PFSK-1 (cell line): ENCODE measurements around the gene EGF.

Experiments
- FOXP2 ChIP-seq: optimal IDR thresholded peaks from 2 replicates; pipeline ENCODE3; 2011; ENCODE audit warnings: borderline replicate concordance, control low read depth, inconsistent platforms; ENCODE audit not compliant: insufficient read depth; ENCODE audit errors: extremely low read length, extremely low read depth
- POLR2AphosphoS5 ChIP-seq: IDR thresholded peaks from 2 replicates; pipeline ENCODE4 v1.6.1; 2012; ENCODE audit warnings: low read depth, mild to moderate bottlenecking, control low read depth, low read length, moderate library complexity
- SIN3A ChIP-seq: IDR thresholded peaks from 2 replicates; pipeline ENCODE4 v1.6.1; 2012; ENCODE audit warnings: mild to moderate bottlenecking, low read length, moderate library complexity, borderline replicate concordance; ENCODE audit not compliant: insufficient read depth
- TAF1 ChIP-seq: IDR thresholded peaks from 2 replicates; pipeline ENCODE4 v1.6.1; 2012; ENCODE audit warnings: low read length, control low read depth, borderline replicate concordance; ENCODE audit not compliant: insufficient read depth
- TF ChIP-seq, protein P1 (sequence below), 2 experiments: IDR thresholded peaks; 2 replicates each; pipeline versions ENCODE4 v1.6.1 to v1.8.0; 2011 to 2012; ENCODE audit warnings: low read depth in 2 of 2, low read length in 2 of 2, control low read depth in 1 of 2, inconsistent platforms in 1 of 2, mild to moderate bottlenecking in 1 of 2, moderate library complexity in 1 of 2; ENCODE audit not compliant: insufficient read depth in 1 of 2

Gene EGF

DNA sequence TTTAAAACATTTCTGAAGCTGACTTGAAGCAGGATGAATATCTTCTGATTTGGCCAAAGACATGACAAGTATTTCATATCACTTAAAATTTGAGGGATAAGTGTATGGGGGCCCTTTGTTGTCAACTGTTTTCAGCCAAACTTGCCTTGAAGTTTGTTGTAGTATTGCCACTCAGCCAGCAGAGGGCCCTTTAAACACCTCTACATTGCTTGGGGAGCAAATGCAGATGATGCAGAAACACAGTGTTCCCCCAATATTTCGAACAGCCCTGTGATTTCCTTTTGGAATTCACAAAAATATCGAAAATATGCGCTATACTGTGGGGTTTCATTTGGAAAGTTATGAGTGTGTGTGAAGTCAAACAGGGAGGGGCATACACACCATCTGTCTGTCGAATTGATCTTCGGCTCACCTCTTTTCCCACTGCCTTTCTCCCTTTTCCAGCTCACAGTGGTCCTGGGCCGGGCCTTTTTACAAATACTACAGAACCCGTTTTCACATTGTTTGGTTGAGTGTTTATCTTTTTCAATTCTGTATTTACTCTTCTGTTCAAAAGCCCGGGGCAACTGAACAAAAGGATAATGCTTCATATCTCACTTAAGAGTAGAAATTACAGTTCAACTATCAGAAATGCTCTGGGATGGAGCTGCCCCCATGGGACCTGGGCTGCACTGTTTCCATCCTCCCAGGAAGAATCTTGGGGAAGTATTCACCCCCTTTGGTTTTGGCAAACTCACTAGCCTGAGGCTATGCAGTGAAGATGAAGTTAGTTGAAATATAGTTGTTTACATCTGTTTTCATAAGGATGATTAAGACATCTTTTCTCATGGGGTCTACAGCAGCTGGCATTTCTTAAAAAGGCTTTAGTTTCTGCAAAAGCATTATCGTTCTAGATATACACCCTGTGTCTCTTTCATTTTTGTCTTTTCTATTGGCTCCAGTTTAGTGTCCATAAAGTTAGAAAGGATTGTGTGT lies 137.6 kb downstream of the EGF start:
- TF ChIP-seq SIN3A: no peak
- no peak for TF ChIP-seq POLR2AphosphoS5
- TF ChIP-seq, protein P1, sequence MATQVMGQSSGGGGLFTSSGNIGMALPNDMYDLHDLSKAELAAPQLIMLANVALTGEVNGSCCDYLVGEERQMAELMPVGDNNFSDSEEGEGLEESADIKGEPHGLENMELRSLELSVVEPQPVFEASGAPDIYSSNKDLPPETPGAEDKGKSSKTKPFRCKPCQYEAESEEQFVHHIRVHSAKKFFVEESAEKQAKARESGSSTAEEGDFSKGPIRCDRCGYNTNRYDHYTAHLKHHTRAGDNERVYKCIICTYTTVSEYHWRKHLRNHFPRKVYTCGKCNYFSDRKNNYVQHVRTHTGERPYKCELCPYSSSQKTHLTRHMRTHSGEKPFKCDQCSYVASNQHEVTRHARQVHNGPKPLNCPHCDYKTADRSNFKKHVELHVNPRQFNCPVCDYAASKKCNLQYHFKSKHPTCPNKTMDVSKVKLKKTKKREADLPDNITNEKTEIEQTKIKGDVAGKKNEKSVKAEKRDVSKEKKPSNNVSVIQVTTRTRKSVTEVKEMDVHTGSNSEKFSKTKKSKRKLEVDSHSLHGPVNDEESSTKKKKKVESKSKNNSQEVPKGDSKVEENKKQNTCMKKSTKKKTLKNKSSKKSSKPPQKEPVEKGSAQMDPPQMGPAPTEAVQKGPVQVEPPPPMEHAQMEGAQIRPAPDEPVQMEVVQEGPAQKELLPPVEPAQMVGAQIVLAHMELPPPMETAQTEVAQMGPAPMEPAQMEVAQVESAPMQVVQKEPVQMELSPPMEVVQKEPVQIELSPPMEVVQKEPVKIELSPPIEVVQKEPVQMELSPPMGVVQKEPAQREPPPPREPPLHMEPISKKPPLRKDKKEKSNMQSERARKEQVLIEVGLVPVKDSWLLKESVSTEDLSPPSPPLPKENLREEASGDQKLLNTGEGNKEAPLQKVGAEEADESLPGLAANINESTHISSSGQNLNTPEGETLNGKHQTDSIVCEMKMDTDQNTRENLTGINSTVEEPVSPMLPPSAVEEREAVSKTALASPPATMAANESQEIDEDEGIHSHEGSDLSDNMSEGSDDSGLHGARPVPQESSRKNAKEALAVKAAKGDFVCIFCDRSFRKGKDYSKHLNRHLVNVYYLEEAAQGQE (IDR thresholded peaks at IDR 0.05; ENCODE audit: insufficient read depth in 1 of 2, low read depth in 2 of 2, low read length in 2 of 2): no peak
- TF ChIP-seq FOXP2: no peak
- no peak for TF ChIP-seq TAF1

DNA sequence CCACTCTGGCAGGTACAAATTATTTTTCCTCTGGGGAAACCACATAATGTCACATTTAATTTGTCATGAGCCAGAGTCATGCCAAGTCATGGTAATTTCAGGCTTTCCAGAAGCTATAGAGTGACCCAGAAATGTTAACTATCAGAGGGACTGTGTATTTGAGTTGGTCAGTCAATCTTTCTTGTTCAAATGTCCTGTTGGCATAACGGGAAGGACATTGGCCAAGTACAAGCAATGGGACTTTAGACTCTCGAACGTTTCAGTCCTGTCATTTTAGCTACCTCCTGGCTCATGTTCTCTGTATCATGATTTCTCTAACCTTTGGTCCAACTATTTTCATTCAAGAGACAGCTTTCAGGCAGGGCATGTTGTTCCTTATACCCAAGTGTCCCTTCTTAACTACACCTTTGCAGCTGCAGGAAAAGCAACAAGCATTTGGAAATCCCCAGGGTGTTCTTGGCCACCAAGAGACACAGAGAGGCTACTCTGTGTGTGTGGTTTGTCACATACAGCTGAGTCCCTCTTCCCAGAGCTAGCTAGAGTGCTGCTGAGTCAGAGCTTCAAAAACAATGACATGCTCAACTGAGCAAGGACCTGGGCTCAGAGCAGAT lies 142.6 kb downstream of the EGF start:
- no peak for TF ChIP-seq POLR2AphosphoS5
- no peak for TF ChIP-seq SIN3A

DNA sequence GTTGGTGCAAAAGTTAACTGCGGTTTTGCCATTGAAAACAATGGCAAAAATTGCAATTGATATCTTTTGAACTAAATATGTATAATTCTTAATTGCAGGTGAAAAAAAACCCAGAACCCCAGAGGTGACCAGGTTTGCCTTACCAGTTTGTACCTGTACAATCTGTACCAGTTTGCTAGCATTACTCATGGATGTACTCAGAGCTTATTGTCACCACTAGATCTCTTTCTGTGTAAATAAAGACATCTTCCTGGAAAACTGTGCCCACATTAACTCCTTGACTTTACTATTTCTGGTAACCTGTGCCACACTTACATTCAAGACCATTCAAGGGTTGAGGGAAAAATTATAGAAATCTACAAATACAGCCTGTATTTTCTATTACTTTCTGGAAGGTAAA lies 146.0 kb downstream of the EGF start:
- TF ChIP-seq TAF1 (no peak), POLR2AphosphoS5 (no peak), FOXP2 (no peak), SIN3A (no peak)
- TF ChIP-seq, protein P1 (IDR thresholded peaks at IDR 0.05; ENCODE audit: insufficient read depth in 1 of 2, low read depth in 2 of 2, low read length in 2 of 2): no peak

DNA sequence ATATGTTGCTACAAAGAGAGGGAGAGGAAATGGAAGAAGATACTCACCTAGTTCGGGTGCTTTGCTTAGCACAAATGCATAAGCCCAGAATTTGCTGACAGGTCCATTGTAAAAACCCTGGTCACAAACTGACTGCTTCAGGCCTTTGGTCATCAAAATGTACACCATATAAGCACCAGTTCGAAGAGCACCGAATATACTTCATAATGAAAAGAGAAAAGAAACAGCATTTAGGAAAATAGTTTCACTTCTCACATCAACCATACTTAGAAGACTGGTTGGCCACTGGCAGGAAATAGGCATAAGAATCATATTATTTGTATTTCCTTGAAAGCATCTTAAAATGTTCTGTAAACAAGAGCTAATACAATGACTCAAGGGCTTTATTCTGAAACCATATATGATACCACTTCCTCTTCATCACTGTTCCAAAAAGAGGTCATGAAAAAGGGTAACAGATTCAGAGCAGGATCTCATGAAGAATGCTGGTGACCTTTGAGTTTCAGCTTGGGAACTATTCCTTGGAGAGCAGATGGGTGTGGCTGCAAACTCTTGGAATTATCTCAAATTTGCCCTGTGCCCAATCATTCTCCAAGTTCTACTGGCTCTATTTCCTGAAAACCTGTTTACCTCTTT lies 147.0 kb downstream of the EGF start:
- TF ChIP-seq FOXP2: no peak
- TF ChIP-seq POLR2AphosphoS5: no peak
- TF ChIP-seq TAF1: no peak
- no peak for TF ChIP-seq SIN3A
- TF ChIP-seq, protein P1 (IDR thresholded peaks at IDR 0.05; ENCODE audit: insufficient read depth in 1 of 2, low read depth in 2 of 2, low read length in 2 of 2): no peak

DNA sequence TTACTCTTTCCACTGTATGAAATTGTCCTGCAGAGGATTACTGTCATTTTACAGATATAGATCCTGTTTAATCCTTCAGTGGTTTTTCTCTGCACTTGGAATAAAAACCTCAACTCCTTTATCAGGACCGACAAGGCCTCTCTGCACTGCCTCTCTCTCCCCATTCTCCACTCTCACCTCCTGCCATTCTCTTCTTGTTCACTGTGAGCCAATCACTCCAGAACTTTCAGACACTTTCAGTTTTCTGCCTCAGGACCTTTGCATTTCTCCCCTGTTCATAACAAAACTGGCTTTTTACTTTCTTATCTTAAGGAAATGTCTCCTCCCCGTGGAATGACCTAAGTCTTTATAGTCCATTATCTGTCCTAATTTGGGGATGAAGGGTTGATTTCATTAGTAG lies 148.4 kb downstream of the EGF start:
- TF ChIP-seq POLR2AphosphoS5 (no peak), FOXP2 (no peak), SIN3A (no peak), TAF1 (no peak)
- TF ChIP-seq, protein P1 (IDR thresholded peaks at IDR 0.05; ENCODE audit: insufficient read depth in 1 of 2, low read depth in 2 of 2, low read length in 2 of 2): no peak
